GM23338 (cell line): ENCODE measurements around the gene MYL12B. TPM values are rescaled to one million over a fixed set of nuclear protein-coding genes. Genes with fewer than 3 reads are reported as not detected.

ENCODE experiments used
- ATAC-seq: fragments of 200-7000 bp; cut with Tn5 transposase; 3 replicates; pipeline ENCODE4 v1.9.1; 2020
- DNase-seq: peaks from one replicate; pipeline ENCODE4 v3.0.0-alpha.2; 2015; ENCODE audit warnings: low spot score
- H2AFZ ChIP-seq: fragments of 200-600 bp; sonication (generic); 2 replicates; pipeline ENCODE4 v1.8.0; 2016; ENCODE audit warnings: antibody characterized with exemption, mild to moderate bottlenecking, moderate library complexity
- H3F3A ChIP-seq: fragments of 200-600 bp; sonication (generic); replicated peaks from 2 replicates; pipeline ENCODE4 v1.8.0; 2017; ENCODE audit warnings: antibody characterized with exemption, mixed run types, low read depth
- H3K27ac ChIP-seq: fragments of 200-600 bp; sonication (generic); 2 replicates; pipeline ENCODE4 v1.6.1; 2016; ENCODE audit warnings: low read depth
- H3K27me3 ChIP-seq: fragments of 200-600 bp; sonication (generic); 2 replicates; pipeline ENCODE4 v1.8.0; 2016; ENCODE audit warnings: mild to moderate bottlenecking, mixed run types, moderate library complexity; ENCODE audit not compliant: insufficient read depth
- H3K36me3 ChIP-seq: fragments of 200-600 bp; sonication (generic); 2 replicates; pipeline ENCODE4 v1.8.0; 2016; ENCODE audit warnings: mild to moderate bottlenecking; ENCODE audit not compliant: insufficient read depth
- H3K4me1 ChIP-seq: fragments of 200-600 bp; sonication (generic); 2 replicates; pipeline ENCODE4 v1.8.0; 2016; ENCODE audit warnings: mild to moderate bottlenecking, moderate library complexity; ENCODE audit not compliant: insufficient read depth
- H3K4me2 ChIP-seq: fragments of 200-600 bp; sonication (generic); 2 replicates; pipeline ENCODE4 v1.7.1; 2017; ENCODE audit warnings: mixed run types
- H3K4me3 ChIP-seq: fragments of 200-600 bp; sonication (generic); 2 replicates; pipeline ENCODE4 v1.6.1; 2016; ENCODE audit warnings: mixed run types
- H3K79me2 ChIP-seq: fragments of 200-600 bp; sonication (generic); replicated peaks from 2 replicates; pipeline ENCODE4 v1.8.0; 2017; ENCODE audit warnings: mild to moderate bottlenecking; ENCODE audit not compliant: insufficient read depth
- H3K9me2 ChIP-seq: fragments of 200-600 bp; sonication (generic); 2 replicates; pipeline ENCODE4 v1.8.0; 2017; ENCODE audit not compliant: insufficient read depth
- H4K20me1 ChIP-seq: fragments of 200-600 bp; sonication (generic); replicated peaks from 2 replicates; pipeline ENCODE4 v1.8.0; 2017; ENCODE audit warnings: mild to moderate bottlenecking; ENCODE audit not compliant: insufficient read depth
- H3K27ac Mint-ChIP-seq: 2 replicates; pipeline ENCODE4 v1.8.0; 2020; ENCODE audit warnings: inconsistent platforms, mild to moderate bottlenecking, moderate library complexity, mixed read lengths
- H3K27me3 Mint-ChIP-seq: 3 replicates; pipeline ENCODE4 v1.8.0; 2022; ENCODE audit warnings: low read depth, mild to moderate bottlenecking, moderate library complexity, mixed read lengths, inconsistent platforms; ENCODE audit not compliant: insufficient read depth, poor library complexity
- H3K36me3 Mint-ChIP-seq: 3 replicates; pipeline ENCODE4 v1.8.0; 2021; ENCODE audit warnings: low read depth, mild to moderate bottlenecking, inconsistent platforms, moderate library complexity, mixed read lengths
- H3K4me1 Mint-ChIP-seq: 3 replicates; pipeline ENCODE4 v1.8.0; 2020; ENCODE audit warnings: mild to moderate bottlenecking, inconsistent platforms, mixed read lengths
- H3K4me3 Mint-ChIP-seq: 3 replicates; pipeline ENCODE4 v1.8.0; 2021; ENCODE audit warnings: moderate library complexity, mild to moderate bottlenecking, inconsistent platforms, mixed read lengths
- H3K9me3 Mint-ChIP-seq: 3 replicates; pipeline ENCODE4 v1.8.0; 2020; ENCODE audit warnings: moderate library complexity, mild to moderate bottlenecking, inconsistent platforms, mixed read lengths
- CREB1 ChIP-seq: fragments of 250-450 bp; sonication (Bioruptor Pico); IDR thresholded peaks from 2 replicates; pipeline ENCODE4 v1.5.0; 2020; ENCODE audit warnings: low read depth, mild to moderate bottlenecking, moderate library complexity
- CTCF ChIP-seq, 2 experiments: fragments of 200-600 bp in 1 of 2; sonication (generic) in 1 of 2; conservative IDR thresholded peaks; 2 replicates each; pipeline versions ENCODE4 v1.5.1 to v1.6.1; 2016 to 2017; ENCODE audit warnings: antibody characterized with exemption in 2 of 2, low read depth in 2 of 2, mild to moderate bottlenecking in 2 of 2, moderate library complexity in 1 of 2
- ETS1 ChIP-seq: IDR thresholded peaks from 2 replicates; pipeline ENCODE4 v1.6.1; 2016; ENCODE audit warnings: antibody characterized with exemption
- EZH2 ChIP-seq: fragments of 200-600 bp; sonication (generic); IDR thresholded peaks from one replicate; pipeline ENCODE4 v1.8.0; 2017; ENCODE audit warnings: antibody characterized with exemption, mild to moderate bottlenecking, low read depth; ENCODE audit not compliant: unreplicated experiment
- EZH2phosphoT487 ChIP-seq: fragments of 200-600 bp; sonication (generic); IDR thresholded peaks from one replicate; pipeline ENCODE4 v1.8.1; 2018; ENCODE audit warnings: antibody characterized with exemption; ENCODE audit not compliant: unreplicated experiment
- JUNB ChIP-seq: IDR thresholded peaks from one replicate; pipeline ENCODE4 v1.6.1; 2016; ENCODE audit warnings: antibody characterized with exemption; ENCODE audit not compliant: unreplicated experiment
- NANOG ChIP-seq: IDR thresholded peaks from 2 replicates; pipeline ENCODE4 v1.6.1; 2016; ENCODE audit warnings: antibody characterized with exemption, borderline replicate concordance
- POLR2AphosphoS5 ChIP-seq: IDR thresholded peaks from 2 replicates; pipeline ENCODE4 v1.6.1; 2016; ENCODE audit warnings: antibody characterized with exemption, low read depth
- REST ChIP-seq: IDR thresholded peaks from one replicate; pipeline ENCODE4 v1.6.1; 2018; ENCODE audit warnings: antibody characterized with exemption; ENCODE audit not compliant: unreplicated experiment
- STAT1 ChIP-seq: IDR thresholded peaks from one replicate; pipeline ENCODE4 v1.6.1; 2016; ENCODE audit warnings: antibody characterized with exemption; ENCODE audit not compliant: unreplicated experiment
- ZNF114 ChIP-seq: fragments of 250-450 bp; sonication (Bioruptor Pico); IDR thresholded peaks from 2 replicates; pipeline ENCODE4 v1.5.0; 2020; ENCODE audit warnings: mild to moderate bottlenecking, moderate library complexity
- ZNF331 ChIP-seq: fragments of 250-450 bp; sonication (Bioruptor Pico); IDR thresholded peaks from 2 replicates; pipeline ENCODE4 v1.5.0; 2020; ENCODE audit warnings: low read depth, mild to moderate bottlenecking, moderate library complexity
- ZNF462 ChIP-seq: fragments of 250-450 bp; sonication (Bioruptor Pico); IDR thresholded peaks from 2 replicates; pipeline ENCODE4 v1.5.0; 2020; ENCODE audit warnings: mild to moderate bottlenecking, moderate library complexity
- polyA plus RNA-seq: library from polyadenylated mRNA; unstranded; fragments of >200 nt; fragmentation: Nextera tagmentation; extraction: Ambion mirVana; gene quantifications from 2 replicates; pipeline ENCODE4 v1.2.1, GENCODE V29; 2016
- total RNA-seq: library from RNA; depleted of rRNA; stranded (reverse); fragments of >200 nt; shearing (Covaris generic); gene quantifications from 2 replicates; pipeline ENCODE4 v1.2.3, GENCODE V29; 2014

The MYL12B gene
- total and polyA plus RNA-seq, 2 experiments from 2014 or later: 165 to 330 TPM

GRCh38 chr18:3214855-3215637, 46.9 kb upstream of the MYL12B start:
- H3K4me3 Mint-ChIP-seq: no peak overlapping the region
- H3K27ac ChIP-seq: no peak overlapping the region
- peaks cover 18% of the 10 kb centered on the region for H3K4me1 Mint-ChIP-seq
- DNase-seq (peak; percentile 35), ATAC-seq (peak; percentile 54)
- H3K9me3 Mint-ChIP-seq: no peaks in the 10 kb centered on the region
- no peaks in the 10 kb centered on the region for H3F3A ChIP-seq
- H3K79me2 ChIP-seq: no peaks in the 10 kb centered on the region
- peaks cover 8% of the 10 kb centered on the region for H3K4me1 ChIP-seq
- H3K36me3 Mint-ChIP-seq: no peaks in the 10 kb centered on the region
- peak overlapping the region; percentile 39; the same call in 1 of the 2 replicates for H2AFZ ChIP-seq
- no peaks in the 10 kb centered on the region for H3K27me3 ChIP-seq
- no peak overlapping the region for H3K4me2 ChIP-seq
- H4K20me1 ChIP-seq: no peaks in the 10 kb centered on the region
- H3K36me3 ChIP-seq: no peaks in the 10 kb centered on the region; the same call in 1 of the 2 replicates
- H3K27ac Mint-ChIP-seq: no peak overlapping the region
- no peaks in the 10 kb centered on the region; the same call in 1 of the 2 replicates for H3K9me2 ChIP-seq
- no peak overlapping the region for H3K4me3 ChIP-seq
- no peaks in the 10 kb centered on the region for H3K27me3 Mint-ChIP-seq
- TF ChIP-seq ZNF331 (CRISPR knock-in tag) (no peak), POLR2AphosphoS5 (no peak), ETS1 (no peak), NANOG (no peak), CREB1 (no peak), REST (no peak), STAT1 (no peak), ZNF114 (CRISPR knock-in tag) (no peak), CTCF (conservative IDR thresholded peaks at IDR 0.05; ENCODE audit: low read depth in 2 of 2) (no peak), JUNB (no peak), EZH2phosphoT487 (no peak), ZNF462 (CRISPR knock-in tag) (no peak), EZH2 (no peak)
